Body of pancreas (tissue), 4 donors: ENCODE measurements around the gene COL4A4.

Experiments
- CTCF ChIP-seq, 7 experiments: fragments of 450-650 bp in 4 of 7; fragments of 200-600 bp in 3 of 7; sonication (generic) in 3 of 7; IDR thresholded peaks; one replicate each; pipeline ENCODE4 v1.5.1; 2016 to 2019; ENCODE audit warnings: antibody characterized with exemption in 7 of 7
- POLR2A ChIP-seq, 3 donors: fragments of 450-650 bp; IDR thresholded peaks; one replicate each; pipeline ENCODE4 v1.6.1; 2016; ENCODE audit warnings: antibody characterized with exemption in 3 of 3, mild to moderate bottlenecking in 2 of 3

DNA sequence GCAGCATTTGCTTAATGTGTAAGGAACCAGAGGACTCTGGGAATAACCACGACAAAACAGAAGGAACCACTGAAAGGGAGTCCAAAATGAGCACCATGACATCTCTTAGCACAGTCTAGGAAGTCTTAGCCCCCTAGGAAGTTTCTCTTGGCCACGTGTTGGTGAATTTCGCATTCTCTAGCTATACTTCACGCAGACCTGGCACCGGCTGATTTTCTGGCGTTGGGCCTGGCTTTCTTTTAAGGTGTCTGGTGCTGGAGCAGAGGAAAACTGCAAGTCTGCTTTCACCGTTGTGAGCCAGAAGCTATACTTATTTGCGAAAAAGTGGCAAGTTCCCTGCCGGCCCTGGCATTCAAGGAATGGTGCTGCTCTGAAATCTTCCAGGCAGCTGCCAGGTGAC is 156.9 kb downstream of the COL4A4 start:
- no peak for TF ChIP-seq POLR2A (IDR thresholded peaks at IDR 0.05)
- no peak for TF ChIP-seq CTCF (IDR thresholded peaks at IDR 0.05)
